22Rv1 (cell line): ENCODE data around the gene PLEKHA6.

Experiments
- H3K27ac ChIP-seq: fragments of 450-650 bp; 2 replicates; pipeline ENCODE4 v1.5.1; 2017
- ZFX ChIP-seq: fragments of 450-650 bp; IDR thresholded peaks from 2 replicates; pipeline ENCODE4 v1.6.1; 2017; ENCODE audit warnings: antibody characterized with exemption, borderline replicate concordance
- TF ChIP-seq, protein P1 (sequence below): fragments of 450-650 bp; IDR thresholded peaks from 2 replicates; pipeline ENCODE4 v1.5.1; 2017; ENCODE audit warnings: mild to moderate bottlenecking

PLEKHA6 gene

DNA sequence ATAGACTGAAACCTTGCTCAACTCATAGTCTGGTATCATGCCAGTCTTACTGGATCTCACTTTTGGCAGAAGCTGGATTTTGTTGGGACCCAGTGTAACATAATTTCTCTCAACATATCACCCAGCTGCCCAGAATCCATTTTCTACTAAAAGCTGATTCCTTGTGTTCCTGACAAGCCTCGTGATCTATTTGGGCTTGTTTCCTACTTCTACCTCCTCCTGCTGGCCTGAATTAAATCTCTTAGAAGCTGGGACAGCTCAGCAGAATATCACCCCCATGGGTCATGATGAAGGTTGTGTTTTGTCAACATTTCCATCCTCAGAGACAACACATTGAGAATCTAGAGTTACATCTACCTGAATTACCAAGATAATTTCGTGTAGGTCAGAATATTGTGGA lies 153.6 kb downstream of the PLEKHA6 start:
- TF ChIP-seq ZFX: no peak
- TF ChIP-seq, protein P1, sequence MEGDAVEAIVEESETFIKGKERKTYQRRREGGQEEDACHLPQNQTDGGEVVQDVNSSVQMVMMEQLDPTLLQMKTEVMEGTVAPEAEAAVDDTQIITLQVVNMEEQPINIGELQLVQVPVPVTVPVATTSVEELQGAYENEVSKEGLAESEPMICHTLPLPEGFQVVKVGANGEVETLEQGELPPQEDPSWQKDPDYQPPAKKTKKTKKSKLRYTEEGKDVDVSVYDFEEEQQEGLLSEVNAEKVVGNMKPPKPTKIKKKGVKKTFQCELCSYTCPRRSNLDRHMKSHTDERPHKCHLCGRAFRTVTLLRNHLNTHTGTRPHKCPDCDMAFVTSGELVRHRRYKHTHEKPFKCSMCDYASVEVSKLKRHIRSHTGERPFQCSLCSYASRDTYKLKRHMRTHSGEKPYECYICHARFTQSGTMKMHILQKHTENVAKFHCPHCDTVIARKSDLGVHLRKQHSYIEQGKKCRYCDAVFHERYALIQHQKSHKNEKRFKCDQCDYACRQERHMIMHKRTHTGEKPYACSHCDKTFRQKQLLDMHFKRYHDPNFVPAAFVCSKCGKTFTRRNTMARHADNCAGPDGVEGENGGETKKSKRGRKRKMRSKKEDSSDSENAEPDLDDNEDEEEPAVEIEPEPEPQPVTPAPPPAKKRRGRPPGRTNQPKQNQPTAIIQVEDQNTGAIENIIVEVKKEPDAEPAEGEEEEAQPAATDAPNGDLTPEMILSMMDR: no peak

DNA sequence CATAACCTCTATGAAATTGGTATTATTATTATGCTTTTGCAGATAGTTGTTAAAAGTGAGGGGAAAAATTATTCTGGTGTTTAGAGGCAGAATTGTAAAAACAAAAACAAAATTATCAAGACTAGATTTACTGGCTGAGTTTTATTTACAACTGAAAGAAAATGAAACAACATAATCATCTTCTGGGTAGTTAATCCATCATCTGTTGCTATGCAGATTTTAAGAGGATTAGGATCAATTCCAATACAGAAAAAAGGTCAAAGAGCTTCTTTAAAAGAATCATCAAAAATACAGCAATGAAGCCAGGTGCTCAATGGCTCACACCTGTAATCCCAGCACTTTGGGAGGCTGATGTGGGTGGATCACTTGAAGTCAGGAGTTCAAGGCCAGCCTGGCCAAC lies 154.2 kb downstream of the PLEKHA6 start:
- H3K27ac ChIP-seq: no peak overlapping the region
- TF ChIP-seq, protein P1: no peak
- TF ChIP-seq ZFX: no peak

More for the DNA sequence above, 153.6 kb downstream of the PLEKHA6 start:
- H3K27ac ChIP-seq: no peak overlapping the region

DNA sequence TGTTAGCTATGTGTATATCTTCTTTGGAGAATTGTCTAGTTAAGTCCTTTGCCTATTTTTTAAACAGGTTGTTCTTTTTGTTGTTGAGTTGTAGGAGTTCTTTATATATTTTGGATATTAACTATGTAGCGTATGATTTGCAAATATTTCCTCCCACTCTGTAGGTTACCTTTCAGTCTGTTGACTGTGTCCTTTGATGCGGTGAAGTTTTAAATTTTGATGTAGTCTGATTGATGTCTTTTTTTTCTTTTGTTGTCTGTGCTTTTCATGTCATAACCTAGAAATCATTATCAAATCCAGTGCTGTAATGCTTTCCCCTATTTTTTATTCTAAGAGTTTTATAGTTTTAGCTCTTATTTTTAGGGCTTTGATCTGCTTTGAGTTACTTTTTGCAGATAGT lies 154.8 kb downstream of the PLEKHA6 start:
- H3K27ac ChIP-seq: no peak overlapping the region
- TF ChIP-seq, protein P1: no peak
- TF ChIP-seq ZFX: no peak

DNA sequence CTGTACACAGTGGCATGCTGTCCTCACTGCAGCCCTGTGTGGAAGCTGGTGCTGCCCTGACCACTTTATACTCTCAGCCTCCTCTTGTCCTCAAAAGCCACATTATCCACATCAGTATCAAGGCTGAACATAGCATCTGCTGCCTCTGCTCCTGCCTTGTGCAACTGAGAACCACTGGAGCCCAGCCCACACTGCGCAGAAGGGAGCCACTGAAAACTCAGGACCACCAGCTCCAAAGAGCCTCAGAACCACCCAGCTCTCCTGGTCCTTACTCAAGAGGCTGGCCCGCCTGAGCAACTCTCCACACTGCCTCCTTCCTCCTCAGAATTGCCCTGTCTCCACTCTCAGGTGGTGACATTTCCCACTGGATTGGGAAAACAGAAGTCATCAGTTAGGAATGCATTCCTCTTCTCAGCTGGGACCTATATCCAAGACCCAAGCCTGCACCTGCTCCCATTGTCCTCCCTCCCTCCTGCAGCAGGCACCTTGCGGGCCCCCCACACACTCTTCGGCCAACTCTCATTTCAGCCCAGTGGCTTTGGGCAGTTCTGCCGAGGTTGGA lies 156.4 kb downstream of the PLEKHA6 start:
- TF ChIP-seq ZFX: no peak
- TF ChIP-seq, protein P1: no peak
- no peak overlapping the region for H3K27ac ChIP-seq

DNA sequence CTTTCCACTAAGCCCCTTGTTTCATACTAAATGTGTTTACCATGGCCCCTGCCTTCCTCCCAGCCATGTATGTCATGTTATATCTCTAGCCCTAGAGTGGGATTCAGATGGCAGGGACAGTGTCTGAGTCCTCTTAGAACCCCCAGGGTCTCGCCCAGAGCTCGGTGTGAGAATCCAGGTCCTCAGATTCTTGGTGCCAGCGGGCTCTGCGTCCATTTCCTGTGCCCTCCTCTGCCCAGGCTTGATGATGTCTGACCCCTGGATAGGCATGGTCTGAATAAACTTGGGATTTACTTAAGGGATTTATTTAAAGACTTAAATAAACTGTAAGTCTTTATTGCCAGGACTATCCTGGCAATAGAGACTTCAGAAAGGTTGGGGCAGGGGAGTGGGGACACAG lies 157.2 kb downstream of the PLEKHA6 start:
- H3K27ac ChIP-seq: no peak overlapping the region
- TF ChIP-seq, protein P1: no peak
- no peak for TF ChIP-seq ZFX

DNA sequence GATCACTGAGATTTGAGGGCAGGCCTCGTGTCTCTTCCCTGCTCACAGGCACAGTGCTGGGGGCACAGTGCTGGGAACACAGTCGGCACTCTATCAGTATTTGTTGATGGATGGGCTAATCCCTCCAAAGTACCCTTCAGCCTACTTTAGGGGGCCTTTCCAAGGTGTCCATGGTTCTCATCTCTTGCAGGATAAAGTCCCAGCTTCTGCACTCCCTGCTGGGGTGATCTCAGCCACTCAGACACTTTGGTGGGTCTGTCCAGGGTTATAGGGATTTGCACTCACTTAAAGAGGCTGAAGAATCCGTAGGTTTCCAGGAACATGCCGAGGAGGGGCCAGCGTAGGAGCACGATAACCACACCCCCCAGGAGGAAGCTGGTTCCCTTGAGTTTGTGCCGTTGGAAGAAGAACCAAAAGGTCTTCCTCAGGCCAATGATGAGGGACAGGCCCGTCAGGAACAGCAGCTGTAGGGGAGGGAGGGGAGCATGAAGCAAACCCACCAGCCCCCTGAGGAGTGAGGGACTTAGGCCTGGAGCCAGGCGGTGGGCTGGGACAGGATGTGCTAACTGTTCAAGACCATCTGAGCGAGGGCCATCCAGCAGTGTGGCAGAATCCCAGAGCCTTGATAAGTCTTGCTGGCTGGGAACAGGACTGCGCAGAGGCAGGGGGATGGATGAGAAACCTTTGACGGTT lies 158.2 kb downstream of the PLEKHA6 start:
- TF ChIP-seq, protein P1: no peak
- TF ChIP-seq ZFX: no peak
- no peak overlapping the region for H3K27ac ChIP-seq

DNA sequence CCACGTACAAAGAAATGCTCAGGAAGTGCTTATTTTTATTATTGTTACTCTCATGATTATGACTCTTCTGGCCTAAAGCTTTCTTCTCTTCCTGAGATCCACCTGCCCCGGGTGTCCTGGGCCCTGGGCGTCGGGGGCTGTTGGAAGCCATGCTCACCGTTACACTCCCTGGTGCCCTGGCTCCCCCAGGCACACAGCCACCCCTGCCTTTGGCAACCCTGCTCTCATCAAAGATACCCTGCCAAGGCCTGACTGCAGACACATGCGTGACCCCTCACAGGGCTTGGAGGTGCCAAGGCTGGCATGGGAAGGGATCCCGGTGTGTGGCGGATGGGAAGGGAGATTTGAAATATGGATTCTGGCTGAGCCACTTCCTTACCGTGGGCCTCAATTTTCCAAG lies 160.2 kb downstream of the PLEKHA6 start:
- TF ChIP-seq, protein P1: no peak
- TF ChIP-seq ZFX: no peak
- H3K27ac ChIP-seq: no peak overlapping the region
